ENCODE results near the gene MYBBP1A.

DNA sequence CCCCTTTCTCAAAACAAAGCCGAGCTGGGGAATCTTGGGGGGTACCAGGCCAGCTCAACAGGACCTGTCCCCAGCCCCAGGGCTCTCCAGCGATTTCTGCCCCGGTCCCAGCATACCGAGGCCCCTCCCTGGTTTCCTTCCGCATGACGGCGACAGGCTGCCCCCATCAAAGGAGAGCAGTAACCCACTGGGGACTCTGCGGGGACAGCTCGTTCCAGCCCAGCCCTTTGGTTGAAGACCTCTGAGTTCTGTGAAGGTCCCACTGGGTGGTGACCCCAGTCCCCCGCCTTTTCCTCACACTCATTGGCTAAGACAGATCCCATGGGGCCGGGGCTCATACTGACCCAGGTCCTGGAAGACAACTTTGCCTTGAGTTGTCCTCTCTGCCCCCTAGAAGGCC is 33.2 kb upstream of the MYBBP1A start:
- TF ChIP-seq POLR2A (IDR thresholded peaks at IDR 0.05): no peak
- TF ChIP-seq, protein P1, sequence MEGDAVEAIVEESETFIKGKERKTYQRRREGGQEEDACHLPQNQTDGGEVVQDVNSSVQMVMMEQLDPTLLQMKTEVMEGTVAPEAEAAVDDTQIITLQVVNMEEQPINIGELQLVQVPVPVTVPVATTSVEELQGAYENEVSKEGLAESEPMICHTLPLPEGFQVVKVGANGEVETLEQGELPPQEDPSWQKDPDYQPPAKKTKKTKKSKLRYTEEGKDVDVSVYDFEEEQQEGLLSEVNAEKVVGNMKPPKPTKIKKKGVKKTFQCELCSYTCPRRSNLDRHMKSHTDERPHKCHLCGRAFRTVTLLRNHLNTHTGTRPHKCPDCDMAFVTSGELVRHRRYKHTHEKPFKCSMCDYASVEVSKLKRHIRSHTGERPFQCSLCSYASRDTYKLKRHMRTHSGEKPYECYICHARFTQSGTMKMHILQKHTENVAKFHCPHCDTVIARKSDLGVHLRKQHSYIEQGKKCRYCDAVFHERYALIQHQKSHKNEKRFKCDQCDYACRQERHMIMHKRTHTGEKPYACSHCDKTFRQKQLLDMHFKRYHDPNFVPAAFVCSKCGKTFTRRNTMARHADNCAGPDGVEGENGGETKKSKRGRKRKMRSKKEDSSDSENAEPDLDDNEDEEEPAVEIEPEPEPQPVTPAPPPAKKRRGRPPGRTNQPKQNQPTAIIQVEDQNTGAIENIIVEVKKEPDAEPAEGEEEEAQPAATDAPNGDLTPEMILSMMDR (IDR thresholded peaks at IDR 0.05): no peak
- TF ChIP-seq EP300 (IDR thresholded peaks at IDR 0.05): no peak
- no peak for TF ChIP-seq POLR2AphosphoS5 (IDR thresholded peaks at IDR 0.05)
